GM18870 (cell line): ENCODE measurements around the gene IMPDH2.

ENCODE experiments used
- ATAC-seq: cut with Tn5 transposase; IDR thresholded peaks from one replicate; pipeline ENCODE4 v1.9.1; 2021; ENCODE audit warnings: moderate library complexity; ENCODE audit not compliant: unreplicated experiment

The IMPDH2 gene

DNA sequence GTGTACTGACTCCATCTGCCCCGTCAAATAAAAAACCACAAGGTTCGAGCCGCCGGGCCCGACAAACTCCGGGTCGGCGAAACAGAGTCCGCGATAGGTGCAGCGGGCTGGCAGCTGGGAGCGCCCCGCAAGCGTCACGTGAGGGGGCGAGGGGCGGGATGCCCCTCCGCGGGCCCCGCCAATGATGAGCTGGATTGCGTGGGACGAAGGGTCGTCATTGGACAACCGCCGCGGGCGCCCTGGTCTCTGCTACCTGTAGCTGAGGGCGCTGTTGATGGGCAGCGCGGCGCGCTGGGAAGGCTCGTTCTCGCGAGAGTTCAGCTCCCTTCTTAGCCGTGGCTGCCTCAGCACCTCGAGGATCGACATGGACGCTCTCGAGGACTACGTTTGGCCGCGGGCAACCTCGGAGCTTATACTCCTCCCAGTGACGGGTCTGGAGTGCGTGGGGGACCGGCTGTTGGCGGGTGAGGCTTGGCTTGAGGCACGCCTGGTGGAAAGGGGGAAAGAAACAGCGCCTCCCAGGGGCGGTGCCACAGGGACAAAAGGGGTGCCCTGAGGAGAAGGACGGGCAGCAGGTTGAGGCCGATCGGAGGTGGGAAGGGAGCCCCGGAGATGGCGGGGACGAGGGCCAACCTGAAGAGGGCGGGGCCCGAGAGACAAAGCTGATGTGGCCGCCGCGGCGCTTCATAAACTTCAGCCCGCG, 22.0 kb downstream of the IMPDH2 start, which contains the start of gene WDR6:
Gene WDR6 (plus strand): TSS at position 324 of the 703 bp plus-strand sequence. CDS start 41 bp downstream, at position 365.
- peak; percentile 80 for ATAC-seq

GRCh38 chr3:49006408-49007067, 22.7 kb downstream of the IMPDH2 start:
- peak; percentile 11 for ATAC-seq

DNA sequence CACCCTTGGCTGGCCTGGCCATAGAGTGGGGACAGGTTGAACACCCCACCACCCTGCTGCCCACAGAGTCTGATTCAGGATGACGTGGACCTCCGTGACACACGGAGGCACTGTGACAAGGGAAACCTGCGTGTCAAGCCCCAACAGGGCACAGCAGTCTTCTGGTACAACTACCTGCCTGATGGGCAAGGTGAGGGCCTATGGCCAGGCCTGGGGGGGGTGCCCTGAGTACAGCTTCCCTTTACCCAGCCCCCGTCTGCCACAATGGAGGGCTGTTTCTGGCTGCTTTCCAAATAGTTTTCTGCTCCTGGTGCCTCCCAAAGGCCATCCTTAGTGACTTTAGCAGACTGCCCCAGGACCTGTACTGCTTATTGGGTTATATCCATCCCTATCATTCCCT, 23.2 kb downstream of the IMPDH2 start:
- ATAC-seq = no peak

DNA sequence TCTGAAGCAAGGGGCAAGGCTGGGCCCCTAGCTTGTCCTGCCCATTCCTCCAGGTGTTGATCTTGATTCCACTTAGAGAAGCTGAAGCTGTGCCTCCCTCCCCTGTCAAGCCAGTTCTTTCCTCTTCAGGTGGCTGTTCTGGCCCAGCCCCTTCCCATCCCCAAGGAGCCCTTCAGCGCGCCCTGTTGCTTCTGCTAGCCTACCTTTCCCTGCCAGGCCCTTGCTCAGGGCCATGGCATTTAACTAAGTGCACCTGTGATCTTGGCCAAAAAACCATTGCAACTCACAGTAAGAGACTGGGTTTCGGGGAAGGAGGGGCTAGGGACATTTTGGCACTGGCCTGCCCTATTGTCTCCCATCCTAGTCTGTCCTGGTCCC, 23.9 kb downstream of the IMPDH2 start:
- ATAC-seq = no peak

DNA sequence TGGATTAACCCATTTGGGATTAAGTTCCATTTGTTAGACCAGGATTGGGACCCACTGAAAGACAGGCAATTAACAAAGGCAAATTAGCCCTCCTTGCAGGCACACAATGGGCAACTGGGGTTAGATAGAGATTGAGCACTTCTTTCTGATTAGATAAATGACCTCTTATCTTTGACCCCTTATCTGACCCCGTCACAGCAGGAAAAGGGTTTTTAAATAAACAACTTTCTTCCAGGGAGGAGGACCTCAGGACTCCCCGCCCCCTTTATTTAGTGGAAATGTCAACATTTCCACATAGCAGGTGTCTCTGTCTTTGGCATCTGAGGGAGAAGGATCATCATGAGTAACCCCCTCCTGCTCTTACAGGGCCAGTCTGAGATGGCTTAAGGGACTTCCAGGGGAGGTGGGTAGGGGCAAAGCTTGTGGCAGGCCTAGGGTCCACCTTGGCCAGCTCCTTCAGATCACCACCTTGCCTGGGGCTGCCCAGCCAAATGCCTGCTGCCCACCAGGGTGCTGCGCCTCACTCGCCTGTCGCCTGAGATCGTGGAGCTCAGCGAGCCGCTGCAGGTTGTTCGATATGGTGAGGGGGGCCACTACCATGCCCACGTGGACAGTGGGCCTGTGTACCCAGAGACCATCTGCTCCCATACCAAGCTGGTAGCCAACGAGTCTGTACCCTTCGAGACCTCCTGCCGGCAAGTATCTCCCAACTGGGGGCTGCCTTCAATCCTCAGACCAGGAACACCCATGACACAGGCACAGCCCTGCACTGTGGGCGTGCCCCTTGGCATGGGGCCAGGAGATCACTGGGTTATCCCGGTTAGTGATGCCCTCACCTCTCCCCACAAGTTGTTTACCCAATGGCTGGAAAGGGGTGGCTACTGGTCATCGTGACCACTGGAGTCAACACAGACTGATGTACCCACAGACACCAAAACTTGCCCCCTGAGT, 24.6 kb downstream of the IMPDH2 start:
- no peak for ATAC-seq

- no peak for ATAC-seq
Observed at GRCh38 chr3:49001155-49001554, 28.0 kb downstream of the IMPDH2 start.

DNA sequence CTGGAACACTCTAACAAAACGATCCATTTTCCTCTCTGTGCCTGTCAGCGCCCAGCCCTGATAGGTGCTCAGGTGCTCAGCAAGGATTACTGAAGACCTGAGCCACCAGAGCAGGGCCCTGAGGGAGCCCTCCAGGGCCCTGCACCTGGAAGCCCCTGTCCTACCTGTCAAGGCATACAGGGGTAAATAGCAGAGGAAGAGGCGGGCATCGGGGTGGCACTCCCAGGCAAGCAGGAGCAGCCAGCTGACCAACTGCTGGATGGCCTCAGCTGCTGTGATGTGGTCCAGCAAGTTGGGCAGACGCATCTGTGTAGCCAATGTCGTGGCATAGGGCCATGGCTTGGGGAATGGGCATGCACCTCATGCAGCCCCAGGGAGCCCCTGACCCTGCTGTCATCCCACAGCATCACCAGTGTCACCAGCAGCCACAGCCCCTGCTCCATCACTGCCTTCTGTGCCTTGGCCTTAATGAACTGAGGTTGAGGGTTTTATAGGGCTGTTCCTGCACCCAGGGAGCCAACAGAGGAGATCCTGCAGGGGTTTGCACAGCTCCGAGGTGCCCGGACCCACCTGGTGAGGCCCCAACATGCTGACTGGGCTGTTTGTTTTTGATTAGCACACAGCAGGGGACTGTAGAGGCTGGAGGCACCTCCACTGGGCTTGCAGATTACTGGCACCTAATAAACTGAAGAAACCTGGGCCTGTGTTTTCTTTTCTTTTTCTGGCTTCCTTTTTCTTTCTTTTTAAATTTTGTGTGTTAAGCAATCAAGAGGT, 29.9 kb downstream of the IMPDH2 start:
- no peak for ATAC-seq

DNA sequence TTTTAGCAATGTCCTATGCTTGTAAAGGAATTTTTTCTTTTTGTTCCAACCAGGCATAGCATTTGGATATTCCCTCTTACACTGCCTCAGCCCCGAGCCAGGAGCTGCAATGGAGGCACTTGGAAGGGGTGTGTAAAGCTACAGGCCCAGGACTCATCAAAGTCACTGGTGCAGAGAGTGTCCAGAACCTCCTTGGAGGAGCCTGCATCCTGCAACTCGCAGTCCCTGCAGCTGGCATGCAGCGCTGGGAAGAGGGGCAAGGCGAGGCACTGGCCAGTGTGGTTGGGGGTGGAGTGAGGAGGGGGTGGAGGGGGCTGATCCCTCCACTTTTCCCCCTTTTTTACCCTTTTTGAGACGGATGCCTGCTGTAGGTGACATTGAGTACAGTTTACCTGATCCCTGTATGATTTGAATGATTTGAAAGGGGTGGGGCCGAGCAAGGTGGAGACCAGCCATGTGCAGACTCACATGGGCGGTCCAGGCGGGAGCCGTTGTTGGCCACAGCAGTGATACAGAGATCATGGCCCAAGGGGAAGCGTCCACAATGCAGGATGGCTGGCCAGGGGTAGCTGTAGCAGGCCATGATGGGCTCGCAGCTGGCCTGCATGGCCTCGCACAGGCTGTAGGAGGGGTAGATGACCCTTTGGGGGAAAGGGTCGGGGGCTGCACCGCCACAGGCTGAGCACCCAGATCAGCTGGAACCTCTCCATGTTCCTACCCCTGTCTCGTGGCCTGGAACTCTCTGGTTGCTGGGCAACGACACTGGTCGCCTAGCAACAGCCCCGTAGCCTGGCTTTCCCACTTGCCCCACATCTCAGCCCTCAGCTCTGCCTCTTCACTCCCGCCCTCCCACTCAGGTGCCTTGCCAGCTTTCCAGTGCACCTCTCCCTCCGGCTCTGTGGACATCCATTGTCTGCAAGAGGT, 31.2 kb downstream of the IMPDH2 start:
- no peak for ATAC-seq

- ATAC-seq = no peak
Observed at GRCh38 chr3:48997102-48997635, 32.0 kb downstream of the IMPDH2 start.

GRCh38 chr3:48996640-48997039, 32.6 kb downstream of the IMPDH2 start:
- ATAC-seq = no peak

- ATAC-seq = no peak
Observed at GRCh38 chr3:48993834-48994233, 35.4 kb downstream of the IMPDH2 start.

GRCh38 chr3:48991851-48992545, 37.2 kb downstream of the IMPDH2 start:
- ATAC-seq = no peak

DNA sequence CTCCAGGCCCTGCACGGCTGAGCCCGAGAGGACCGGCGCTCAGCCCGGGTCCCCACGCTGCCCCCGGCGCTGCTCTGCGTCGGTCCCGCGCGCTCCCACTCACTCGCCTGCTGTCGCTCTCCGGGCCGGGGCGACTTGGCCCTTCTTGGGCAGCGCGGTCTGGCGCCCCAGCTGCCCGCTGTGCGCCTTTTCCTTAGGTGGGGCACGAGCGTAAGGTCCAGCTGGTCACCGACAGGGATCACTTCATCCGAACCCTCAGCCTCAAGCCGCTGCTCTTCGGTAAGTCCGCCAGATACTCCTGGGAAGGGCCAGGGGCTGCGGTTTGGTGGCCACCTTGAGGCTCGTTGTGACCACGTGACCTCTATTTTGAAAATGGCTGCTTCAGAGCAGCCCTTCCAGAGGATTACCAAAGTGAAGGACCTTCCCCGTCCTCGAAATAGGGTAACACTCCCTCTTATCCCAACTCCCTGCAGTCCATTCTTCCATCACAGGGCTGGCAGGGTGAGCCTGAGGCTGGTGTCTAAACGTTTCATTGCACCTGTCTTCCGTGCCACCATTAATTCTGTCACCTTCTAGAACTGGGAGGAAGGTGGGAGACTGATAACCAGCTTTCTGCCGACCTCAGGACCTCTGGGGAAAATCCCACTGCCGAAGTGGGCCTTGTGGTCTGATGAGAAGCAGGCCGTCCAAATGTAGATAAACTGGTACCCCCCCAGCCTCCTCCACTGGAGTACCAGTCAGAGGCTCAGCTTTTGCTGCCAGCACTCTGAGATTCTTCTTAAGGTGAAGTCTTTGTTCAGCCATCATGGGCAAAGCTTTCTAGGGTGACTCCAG, 38.3 kb downstream of the IMPDH2 start:
- ATAC-seq = no peak

DNA sequence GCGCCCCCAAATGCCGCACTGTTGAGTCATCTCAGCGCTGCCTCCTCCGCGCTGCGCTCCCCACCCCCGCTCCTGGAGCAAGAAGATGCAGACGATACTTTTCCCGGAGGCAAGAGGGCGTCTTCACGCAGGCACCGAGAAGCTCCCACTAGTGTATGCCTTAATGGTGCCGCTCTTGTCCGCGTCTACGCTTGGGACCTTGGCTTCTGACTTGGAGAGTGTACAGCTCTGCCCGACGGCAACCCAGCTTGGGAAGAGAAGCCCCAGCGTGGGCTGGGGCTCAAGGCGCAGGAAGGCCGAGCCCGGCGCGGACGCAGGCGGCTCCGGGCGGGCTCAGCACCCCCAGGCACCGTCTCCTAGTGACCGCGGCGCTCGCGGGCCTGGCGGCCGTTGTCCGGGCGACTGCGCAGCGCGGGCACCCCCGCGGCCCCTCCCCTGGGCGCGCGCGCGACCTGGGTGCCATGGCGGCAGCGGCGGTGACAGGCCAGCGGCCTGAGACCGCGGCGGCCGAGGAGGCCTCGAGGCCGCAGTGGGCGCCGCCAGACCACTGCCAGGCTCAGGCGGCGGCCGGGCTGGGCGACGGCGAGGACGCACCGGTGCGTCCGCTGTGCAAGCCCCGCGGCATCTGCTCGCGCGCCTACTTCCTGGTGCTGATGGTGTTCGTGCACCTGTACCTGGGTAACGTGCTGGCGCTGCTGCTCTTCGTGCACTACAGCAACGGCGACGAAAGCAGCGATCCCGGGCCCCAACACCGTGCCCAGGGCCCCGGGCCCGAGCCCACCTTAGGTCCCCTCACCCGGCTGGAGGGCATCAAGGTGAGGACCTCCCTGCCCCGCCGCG, 39.2 kb downstream of the IMPDH2 start, which contains the start of gene P4HTM:
Gene P4HTM (plus strand): TSS at position 446 of the 840 bp plus-strand sequence. CDS start 16 bp downstream, at position 462.
- ATAC-seq = no peak

GRCh38 chr3:48989126-48989795, 39.9 kb downstream of the IMPDH2 start:
- no peak for ATAC-seq

GRCh38 chr3:48985831-48986376, 43.3 kb downstream of the IMPDH2 start:
- ATAC-seq = no peak
